HG03097 (cell line): ENCODE results near the gene GPR21.

Experiments
- ATAC-seq: cut with Tn5 transposase; IDR thresholded peaks from one replicate; pipeline ENCODE4 v1.9.1; 2021; ENCODE audit not compliant: unreplicated experiment, low FRiP score

GPR21 gene

DNA sequence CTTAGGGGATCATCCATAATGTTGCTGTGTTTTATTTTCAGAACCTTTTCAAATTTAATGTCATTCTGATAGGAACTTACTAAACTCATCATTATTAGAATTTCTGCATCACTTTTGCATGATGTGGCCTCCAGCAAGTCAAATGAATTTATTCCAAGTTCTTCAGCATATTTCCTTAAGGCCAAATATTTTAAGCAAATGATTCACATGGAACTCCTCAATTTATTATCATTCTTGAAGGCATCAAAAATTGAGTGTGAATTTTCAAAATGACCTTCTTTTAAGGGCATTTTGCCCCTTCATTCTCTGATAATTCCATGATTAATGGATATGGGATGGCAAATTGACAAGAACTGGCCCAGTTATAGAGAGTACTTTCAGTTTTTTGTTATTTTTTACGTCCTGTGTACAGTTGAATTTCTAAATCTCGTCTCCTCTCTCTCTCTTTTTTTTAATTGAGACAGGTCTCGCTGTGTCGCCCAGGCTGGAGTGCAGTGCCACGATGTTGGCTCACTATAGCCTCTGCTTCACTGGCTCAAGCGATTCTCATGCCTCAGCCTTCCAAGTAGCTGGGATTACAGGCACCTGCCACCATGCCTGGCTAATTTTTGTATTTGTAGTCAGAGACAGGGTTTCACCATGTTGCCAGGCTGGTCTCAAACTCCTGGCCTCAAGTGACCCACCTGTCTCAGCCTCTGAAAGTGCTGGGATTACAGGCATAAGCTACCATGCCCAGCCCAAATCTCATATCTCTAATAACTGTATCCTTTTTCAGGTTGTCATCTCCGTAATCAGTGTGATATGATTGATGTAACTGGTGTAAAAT lies 29.1 kb downstream of the GPR21 start:
- ATAC-seq: no peak

DNA sequence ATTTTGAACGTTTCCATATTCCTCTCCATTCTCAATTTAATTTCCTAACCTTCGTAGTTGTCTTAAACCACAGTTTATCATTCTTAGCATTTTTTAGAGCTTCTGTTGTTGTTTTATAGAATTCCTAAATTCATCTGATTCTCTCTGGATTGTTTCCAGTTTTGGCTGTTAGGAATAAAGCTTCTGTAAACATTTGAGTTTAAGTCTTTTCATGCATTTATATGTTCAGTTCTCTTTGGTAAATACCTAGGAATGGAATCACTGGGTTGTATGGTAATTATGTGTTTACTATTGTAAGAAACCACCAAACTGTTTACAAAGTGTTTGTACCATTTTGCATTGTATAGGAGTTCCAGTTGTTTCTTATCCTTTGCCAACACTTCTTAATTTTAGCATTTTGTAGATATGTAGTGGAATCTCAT lies 29.7 kb downstream of the GPR21 start:
- no peak for ATAC-seq

DNA sequence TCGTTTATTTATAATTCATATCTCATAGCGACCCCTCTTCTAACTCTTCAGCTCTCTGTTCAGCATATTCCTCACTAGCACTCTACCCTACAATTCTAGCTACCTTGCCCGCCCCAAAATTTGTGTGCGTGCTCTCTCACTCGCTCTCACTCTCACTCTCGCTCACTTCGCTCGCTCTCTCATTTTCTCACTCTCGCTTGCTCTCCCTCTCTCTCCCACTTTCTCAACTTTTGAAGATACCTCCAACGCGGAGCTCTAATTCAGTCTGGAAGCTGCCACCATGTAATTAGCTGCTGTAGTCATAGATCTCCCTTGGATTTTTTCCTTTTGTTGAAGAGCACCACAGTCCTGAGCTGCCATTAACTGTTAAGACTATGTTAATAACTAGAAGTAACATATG lies 30.4 kb downstream of the GPR21 start:
- no peak for ATAC-seq

DNA sequence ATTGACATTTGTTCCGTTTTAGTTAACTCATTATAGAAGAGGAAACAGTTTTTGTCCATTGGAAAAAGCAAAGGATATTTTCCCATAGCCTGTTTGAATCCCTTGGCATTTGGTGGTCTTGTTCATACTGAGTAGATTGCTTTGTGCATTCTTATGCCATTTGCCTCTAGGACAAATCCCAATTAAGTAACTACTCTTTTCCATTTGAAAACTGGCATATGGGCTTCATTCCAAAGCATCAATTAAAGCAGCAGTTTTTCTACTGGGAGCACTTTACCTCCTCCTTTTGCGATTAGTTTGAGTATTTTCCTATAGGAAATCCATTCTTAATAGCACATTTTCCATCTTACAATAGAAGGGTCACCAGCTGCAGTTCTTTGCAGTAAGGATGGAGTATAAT lies 31.2 kb downstream of the GPR21 start:
- ATAC-seq: no peak

DNA sequence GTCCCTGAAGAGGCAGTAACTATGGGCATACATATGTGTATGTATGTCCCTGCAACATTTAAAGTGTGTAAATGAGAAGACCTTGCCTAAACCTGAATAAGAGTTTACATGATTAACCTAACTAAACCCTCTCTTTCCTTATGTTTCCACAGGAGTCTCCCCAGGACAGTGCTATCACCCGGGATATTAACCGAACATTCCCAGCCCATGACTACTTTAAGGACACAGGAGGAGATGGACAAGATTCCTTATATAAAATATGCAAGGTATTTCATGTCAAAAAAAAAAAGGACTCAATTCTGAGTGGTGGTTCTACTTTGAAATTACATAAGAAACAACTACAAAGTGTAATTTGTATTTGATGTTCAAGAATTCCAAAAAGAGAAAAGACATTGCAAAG lies 31.7 kb downstream of the GPR21 start:
- no peak for ATAC-seq

DNA sequence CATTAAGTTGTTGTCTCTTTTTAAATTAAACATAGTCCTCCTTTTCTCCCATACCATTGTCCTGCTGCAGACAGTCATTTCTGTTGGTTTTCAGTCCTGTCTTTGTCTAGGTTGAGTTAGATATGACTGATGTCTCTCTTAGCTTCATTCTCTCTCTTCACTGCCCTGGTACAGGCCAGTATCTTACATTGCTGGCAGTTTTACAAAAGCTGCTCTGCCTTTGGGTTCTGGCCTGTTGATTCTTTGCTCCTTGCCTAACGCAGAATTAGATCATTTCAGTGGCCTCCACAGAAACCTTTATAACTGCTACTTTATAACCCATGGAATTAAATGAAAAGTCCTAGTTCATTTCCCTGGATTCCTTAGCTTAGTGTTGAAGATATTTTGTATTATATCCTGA lies 33.7 kb downstream of the GPR21 start:
- no peak for ATAC-seq

DNA sequence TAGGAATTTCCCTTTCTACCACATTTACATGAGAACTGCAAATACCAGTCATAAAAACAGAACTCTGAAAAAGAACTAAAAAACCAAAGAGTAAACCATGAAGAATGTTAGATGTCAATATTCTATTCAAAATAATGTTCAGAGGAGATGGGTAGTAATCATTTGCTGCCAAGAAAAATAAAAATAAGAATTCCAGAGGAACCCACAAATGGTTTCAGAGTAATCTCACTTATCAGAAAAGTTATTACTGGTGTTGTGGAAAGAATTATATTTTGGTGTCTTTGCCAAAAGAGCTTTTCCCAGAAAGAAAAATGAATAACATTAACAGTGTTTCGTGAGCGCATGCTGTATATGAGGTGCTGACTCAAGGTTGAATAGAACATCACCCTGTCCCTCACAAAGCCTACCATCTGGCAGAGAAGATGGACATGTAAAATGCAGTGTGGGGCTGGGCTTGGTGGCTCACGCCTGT lies 35.6 kb downstream of the GPR21 start:
- ATAC-seq: no peak

DNA sequence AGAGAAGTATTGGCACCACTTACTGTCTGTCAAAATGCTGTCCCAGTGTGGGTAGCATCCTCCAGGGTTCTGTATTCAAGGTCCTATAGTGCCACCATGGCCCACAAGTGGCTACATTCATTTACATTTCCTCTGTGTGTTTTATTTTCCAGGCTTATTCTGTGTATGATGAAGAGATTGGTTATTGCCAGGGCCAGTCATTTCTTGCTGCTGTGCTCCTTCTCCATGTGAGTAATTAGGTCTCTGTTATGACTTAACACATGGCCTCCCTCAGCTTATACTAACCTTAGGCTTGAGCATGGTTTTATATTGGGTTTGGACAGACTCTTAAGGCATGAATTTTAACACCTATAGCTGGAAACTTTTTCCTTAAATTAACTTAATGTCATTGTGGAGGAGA lies 36.7 kb downstream of the GPR21 start:
- ATAC-seq: no peak

DNA sequence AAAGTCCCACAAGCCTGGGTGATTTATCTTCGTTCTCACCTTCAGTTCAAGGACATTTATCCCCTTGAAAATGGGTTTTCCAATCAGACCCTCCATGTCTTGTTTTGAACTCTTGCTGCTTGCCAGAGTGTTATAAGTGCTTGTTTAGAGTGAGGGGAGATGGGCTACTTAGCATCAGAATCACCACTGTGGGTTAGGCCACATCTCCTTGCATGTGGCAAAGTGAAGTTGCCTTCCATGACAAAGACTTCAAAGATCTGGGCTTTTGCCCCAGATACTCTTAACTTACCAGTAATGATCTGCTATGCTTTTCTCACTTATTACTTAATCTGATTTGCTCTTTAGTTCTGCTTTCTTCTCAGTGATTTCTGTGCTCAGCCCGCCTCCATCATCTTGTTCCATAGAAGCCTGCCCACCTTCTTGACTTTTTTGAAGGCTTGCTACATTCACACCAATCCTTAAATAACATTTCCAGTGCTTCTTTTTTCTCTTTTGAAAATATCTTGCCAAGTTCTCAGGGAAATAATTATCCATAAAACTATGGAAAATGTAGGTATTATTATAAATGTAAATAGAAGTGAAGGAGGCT lies 39.0 kb downstream of the GPR21 start:
- no peak for ATAC-seq

DNA sequence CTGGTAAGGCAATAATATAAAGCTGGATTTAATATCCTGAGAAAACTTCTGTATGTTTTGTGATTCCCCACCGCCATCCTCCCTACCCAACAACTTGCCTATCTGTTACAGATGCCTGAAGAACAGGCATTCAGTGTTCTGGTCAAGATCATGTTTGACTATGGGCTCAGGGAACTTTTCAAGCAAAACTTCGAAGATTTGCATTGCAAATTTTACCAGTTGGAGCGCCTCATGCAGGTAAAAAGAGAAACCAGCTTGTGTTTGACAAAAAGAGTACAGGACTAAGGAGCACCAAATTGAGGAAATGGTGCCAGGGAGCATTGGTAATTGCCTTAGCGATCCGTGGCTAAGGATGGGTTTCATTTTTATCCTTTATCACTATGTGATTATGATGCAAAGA lies 40.0 kb downstream of the GPR21 start:
- ATAC-seq: no peak

DNA sequence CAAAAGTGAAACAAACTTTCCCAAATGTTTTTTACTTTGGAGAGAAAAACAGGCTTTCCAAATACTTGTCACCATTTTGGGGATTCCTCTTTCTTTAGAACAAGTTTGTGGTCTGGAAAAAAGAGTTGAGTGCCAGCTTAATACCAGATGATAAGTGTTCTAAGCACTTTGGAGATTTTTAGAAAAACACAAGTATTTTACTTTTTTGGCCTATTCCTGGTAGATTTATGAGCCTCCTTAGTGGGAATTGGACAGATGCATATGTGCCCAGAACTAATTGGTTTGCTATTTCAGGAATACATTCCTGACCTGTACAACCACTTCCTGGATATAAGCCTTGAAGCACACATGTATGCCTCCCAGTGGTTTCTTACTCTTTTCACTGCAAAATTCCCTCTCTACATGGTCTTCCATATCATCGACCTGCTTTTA lies 40.5 kb downstream of the GPR21 start:
- no peak for ATAC-seq

DNA sequence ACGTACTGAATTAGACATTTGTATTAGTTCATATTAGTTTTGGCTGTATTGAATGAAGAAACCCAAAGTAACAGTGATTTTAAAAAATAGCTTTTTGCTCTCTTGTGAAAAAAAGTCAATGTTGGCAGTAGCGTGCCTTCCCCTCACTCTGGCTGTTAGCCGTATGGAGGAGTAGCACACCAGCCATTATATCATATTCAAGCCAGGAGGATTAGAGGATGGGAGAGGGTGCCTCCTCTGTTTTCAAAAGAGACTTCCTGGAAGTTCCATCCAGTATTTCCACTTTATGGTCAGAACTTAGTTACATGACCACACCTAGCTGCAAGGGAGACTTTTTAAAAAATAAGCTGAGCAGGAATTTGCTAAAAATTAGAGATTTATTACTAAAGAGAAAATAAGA lies 41.2 kb downstream of the GPR21 start:
- no peak for ATAC-seq

DNA sequence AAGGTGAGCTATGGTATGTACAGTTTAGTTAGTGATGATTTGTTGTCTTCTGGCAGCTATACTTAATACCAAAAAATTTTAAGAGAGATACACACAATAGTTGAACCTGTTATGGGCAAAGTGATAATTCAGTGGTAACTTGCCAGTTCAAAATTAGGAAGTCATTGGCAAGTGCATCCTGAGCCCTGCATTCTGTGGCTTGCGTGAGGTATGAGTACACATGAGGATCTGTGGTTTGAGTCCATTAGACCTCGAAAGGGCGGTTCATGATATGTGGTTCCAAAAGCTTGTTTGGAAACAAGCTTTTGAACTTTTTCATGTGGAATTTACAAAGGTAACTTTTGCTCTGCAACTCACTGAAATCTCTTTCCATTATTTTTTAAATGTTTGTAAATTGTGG lies 47.0 kb downstream of the GPR21 start:
- ATAC-seq: no peak

DNA sequence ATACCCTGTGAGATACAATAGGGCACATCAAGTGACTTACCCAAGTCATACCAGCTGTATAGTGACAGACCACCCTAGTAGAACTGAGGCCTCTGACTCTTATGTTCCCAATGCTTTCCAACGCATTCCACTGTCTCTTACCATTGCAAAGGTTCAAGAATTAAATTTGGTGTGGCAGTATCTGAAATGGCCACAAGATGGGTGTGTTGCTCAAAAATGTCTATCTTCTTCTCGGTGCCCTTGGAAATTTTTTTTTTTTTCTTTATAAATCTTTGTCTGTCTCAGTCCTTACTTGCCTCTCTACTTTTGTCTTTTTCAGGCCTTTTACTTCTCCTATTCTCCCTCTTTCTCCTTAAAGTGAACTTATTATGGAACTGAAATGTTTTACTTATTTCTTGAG lies 48.4 kb downstream of the GPR21 start:
- no peak for ATAC-seq

DNA sequence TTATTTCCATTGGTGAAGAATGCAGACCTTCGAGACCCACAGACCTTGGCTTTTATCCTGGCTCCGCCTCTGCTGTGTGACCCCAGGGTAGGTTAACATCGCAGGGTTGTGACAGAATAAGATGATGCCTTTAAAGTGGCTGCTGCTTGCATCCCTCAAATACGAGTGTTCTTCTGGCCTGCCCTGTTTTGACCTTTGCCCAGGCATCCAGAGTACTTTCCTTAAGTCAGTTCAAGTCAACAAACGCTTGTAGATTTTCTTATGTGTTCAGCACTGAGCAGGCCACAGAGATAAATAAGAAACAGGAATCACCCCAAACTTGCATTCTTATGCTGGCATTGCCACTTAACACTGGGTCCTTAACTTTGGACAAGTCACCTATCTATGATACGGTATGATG lies 50.2 kb downstream of the GPR21 start:
- no peak for ATAC-seq

DNA sequence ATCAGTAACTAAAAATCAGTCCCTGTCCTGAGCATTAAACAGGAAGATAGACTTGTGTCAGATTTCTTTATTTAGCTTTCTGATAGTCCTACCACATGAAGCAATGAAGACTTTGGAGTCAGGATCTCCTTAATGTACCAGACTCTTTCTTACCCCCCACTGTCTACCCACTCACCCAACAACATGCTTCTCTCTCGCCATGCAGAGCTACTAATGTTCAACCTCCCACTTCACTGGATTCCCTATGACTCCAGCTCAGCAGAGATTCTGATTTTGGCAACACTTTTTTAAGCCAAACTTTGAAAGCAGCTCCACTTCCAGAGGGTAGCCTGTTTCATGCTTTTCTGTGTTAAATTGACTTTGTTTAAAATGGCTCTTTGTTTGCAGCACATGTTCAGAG lies 50.8 kb downstream of the GPR21 start:
- no peak for ATAC-seq
